ENCODE results near the gene CACUL1.

The CACUL1 gene

DNA sequence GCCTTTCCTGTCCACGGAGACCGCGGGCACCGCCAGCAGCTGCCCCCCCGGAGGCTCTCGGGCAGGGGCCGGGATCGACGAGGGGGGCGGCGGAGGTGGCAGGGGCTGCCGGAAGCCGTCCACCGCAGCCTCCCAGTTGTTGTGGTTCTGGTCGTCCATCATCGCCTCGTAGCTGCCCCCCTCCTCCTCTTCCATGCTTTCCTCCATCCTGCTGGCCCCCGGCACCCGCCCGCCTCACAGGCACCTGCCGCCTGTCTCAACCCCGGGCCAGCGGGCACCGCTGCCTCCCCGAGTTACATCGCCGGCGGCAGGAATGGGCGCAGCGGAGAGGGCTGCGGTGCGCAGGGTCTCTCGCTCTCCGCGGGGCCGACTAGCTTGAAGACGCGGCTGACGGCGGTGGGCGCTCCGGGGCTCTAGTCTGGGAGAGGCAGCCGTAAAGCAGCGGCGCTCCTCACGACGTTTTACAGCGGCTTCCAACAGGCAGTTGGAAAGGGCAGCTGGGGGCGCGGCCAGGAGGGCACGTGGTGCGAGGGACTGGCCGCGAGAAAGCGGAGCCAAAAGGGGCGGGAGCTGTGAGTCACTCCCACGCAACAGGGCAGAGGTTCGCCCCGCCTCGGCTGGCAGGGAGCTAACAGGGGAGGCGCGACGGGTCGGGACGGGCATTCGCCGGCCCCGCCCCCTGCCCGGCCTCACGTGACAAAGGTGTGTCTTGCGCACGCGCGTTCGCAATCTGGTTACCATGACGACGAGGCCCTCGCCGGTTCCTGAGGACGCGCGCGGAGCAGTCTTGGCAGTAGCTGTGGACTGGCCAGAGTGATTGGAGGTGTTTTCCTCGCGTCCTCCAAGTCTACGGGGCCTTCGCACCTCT lies at the start of gene CACUL1:
Gene CACUL1 (minus strand): TSS at position 415 of the 868 bp plus-strand sequence. CDS start 208 bp downstream, at position 207.
- H3K4me3 Mint-ChIP-seq: peak within 1 kb of the TSS; percentile 93 to 99 (median 98)
- H3K27me3 Mint-ChIP-seq (ENCODE audit: low read depth): no peaks in the 10 kb centered on the region
- H3K4me1 Mint-ChIP-seq: peaks cover 22% of the 10 kb centered on the region
- H3K27ac Mint-ChIP-seq: peak within 1 kb of the TSS; percentile 73 to 99 (median 96)
- TF ChIP-seq, protein P1, sequence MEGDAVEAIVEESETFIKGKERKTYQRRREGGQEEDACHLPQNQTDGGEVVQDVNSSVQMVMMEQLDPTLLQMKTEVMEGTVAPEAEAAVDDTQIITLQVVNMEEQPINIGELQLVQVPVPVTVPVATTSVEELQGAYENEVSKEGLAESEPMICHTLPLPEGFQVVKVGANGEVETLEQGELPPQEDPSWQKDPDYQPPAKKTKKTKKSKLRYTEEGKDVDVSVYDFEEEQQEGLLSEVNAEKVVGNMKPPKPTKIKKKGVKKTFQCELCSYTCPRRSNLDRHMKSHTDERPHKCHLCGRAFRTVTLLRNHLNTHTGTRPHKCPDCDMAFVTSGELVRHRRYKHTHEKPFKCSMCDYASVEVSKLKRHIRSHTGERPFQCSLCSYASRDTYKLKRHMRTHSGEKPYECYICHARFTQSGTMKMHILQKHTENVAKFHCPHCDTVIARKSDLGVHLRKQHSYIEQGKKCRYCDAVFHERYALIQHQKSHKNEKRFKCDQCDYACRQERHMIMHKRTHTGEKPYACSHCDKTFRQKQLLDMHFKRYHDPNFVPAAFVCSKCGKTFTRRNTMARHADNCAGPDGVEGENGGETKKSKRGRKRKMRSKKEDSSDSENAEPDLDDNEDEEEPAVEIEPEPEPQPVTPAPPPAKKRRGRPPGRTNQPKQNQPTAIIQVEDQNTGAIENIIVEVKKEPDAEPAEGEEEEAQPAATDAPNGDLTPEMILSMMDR (IDR thresholded peaks at IDR 0.05; ENCODE audit: unreplicated experiment in 3 of 3): no peak
- no peaks in the 10 kb centered on the region for H3K9me3 Mint-ChIP-seq
- peaks cover 11% of the 10 kb centered on the region for H3K36me3 Mint-ChIP-seq (ENCODE audit: low read depth)

DNA sequence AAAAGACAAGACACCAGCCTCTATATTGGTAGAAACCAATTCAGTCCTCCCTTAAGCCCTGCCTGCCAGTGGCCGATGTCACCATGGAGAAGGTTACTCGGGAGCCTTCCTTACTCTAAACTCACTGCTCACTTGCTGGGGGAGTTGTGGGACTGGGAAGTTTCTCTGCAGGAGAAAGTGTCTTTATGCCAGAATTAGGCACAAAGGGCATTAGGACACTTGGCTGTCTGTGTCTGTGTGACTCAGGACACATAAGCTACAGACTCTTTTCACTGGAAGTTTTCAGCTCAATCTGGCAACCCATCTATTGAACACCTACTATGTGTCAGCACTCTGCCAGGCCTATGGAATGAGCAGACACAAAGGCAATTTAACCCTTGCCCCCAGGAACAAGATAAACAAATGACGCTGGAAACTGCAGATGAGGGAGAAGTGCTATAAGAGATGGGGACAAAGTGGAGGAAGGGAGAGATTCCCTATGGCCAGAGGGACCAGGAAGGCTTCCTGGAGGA lies 49.5 kb upstream of the CACUL1 start:
- Mint-ChIP-seq H3K36me3 (ENCODE audit: low read depth) (no peaks in the 10 kb centered on the region), H3K4me3 (no peak overlapping the region), H3K27me3 (ENCODE audit: low read depth) (peaks cover 8% of the 10 kb centered on the region), H3K9me3 (no peaks in the 10 kb centered on the region), H3K27ac (no peak overlapping the region), H3K4me1 (no peaks in the 10 kb centered on the region)
- TF ChIP-seq, protein P1 (IDR thresholded peaks at IDR 0.05; ENCODE audit: unreplicated experiment in 3 of 3): no peak

DNA sequence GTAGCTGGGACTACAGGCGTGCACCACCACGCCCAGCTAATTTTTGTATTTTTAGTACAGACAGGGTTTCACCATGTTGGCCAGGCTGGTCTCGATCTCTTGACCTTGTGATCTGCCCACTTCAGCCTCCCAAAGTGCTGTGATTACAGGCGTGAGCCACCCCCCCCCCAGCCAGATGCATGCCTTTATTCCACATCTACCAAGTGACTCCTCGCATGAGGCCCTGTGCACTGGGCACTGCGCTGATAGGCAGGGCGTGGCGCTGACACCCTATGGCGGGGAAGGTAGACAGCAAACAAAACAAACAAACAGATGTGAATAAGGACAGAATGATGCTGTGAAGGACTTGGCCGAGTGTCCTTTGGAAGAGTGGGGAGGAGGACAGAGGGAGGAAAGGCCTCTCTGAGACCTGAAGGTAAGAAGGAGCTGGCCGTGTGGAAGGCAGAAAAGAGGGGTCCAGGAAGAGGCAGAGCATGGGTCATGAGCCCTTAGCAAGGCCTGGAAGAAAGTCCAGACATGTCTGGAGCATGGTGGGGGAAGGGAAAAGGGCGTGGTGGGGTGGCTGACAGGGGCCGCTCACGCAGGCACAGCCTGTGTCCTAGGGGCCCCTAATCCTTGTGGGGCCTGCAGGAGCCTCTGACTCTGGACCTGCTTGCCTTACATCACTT lies 47.5 kb upstream of the CACUL1 start:
- Mint-ChIP-seq H3K36me3 (ENCODE audit: low read depth) (no peaks in the 10 kb centered on the region), H3K4me1 (no peaks in the 10 kb centered on the region), H3K4me3 (no peak overlapping the region), H3K9me3 (peaks cover 3% of the 10 kb centered on the region), H3K27ac (no peak overlapping the region), H3K27me3 (ENCODE audit: low read depth) (peaks cover 3% of the 10 kb centered on the region)
- TF ChIP-seq, protein P1 (IDR thresholded peaks at IDR 0.05; ENCODE audit: unreplicated experiment in 3 of 3): no peak

DNA sequence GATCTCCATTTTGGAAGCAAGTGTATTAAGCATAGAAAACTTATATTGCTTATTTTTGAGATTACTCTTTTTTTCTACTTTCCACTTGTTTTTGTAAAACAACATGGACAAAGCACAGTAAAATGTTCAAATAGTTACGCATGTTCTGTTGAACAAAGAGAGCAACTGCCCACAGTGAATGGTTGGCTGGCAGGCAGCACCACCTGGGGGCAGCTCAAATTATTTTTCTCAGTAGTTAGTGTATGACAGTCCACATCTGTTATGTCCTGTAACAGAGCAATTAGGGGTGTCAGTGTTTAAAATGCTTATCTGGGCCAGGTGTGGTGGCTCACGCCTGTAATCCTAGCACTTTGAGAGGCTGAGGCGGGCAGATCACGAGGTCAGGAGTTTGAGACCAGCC lies 46.1 kb upstream of the CACUL1 start:
- H3K9me3 Mint-ChIP-seq: peaks cover 5% of the 10 kb centered on the region
- no peak overlapping the region for H3K4me3 Mint-ChIP-seq
- TF ChIP-seq, protein P1 (IDR thresholded peaks at IDR 0.05; ENCODE audit: unreplicated experiment in 3 of 3): peak; percentile 38 to 48 (median 45)
- no peaks in the 10 kb centered on the region for H3K36me3 Mint-ChIP-seq (ENCODE audit: low read depth)
- peaks cover 4% of the 10 kb centered on the region for H3K27me3 Mint-ChIP-seq (ENCODE audit: low read depth)
- no peak overlapping the region for H3K27ac Mint-ChIP-seq
- H3K4me1 Mint-ChIP-seq: no peaks in the 10 kb centered on the region

- H3K4me3 Mint-ChIP-seq: no peak overlapping the region
- peaks cover 6% of the 10 kb centered on the region for H3K27me3 Mint-ChIP-seq (ENCODE audit: low read depth)
- no peak overlapping the region for H3K27ac Mint-ChIP-seq
- TF ChIP-seq, protein P1 (IDR thresholded peaks at IDR 0.05; ENCODE audit: unreplicated experiment in 3 of 3): no peak
- H3K9me3 Mint-ChIP-seq: peaks cover 5% of the 10 kb centered on the region
- no peaks in the 10 kb centered on the region for H3K36me3 Mint-ChIP-seq (ENCODE audit: low read depth)
- no peaks in the 10 kb centered on the region for H3K4me1 Mint-ChIP-seq
Measured at GRCh38 chr10:118799777-118800176, 45.0 kb upstream of the CACUL1 start.
